Progenitor cell of endocrine pancreas (in vitro differentiated cells): ENCODE measurements around the gene SERPINA5. TPM values are rescaled to one million over a fixed set of nuclear protein-coding genes. Genes with fewer than 3 reads are reported as not detected.
A peak's percentile ranks its signal among the peaks of the same experiment; 100 is the strongest.

Source experiments
- DNase-seq: peaks from one replicate; pipeline ENCODE4 v3.0.0; 2021; ENCODE audit warnings: low spot score; ENCODE audit not compliant: unreplicated experiment
- H3K27ac Mint-ChIP-seq: 2 replicates; pipeline ENCODE4 v1.8.0; 2021; ENCODE audit warnings: mild to moderate bottlenecking, moderate library complexity, mixed read lengths
- H3K27me3 Mint-ChIP-seq: 2 replicates; pipeline ENCODE4 v1.8.0; 2021; ENCODE audit warnings: mixed read lengths
- H3K36me3 Mint-ChIP-seq: 2 replicates; pipeline ENCODE4 v1.8.0; 2022; ENCODE audit warnings: mixed read lengths; ENCODE audit not compliant: insufficient read depth
- H3K4me1 Mint-ChIP-seq: 2 replicates; pipeline ENCODE4 v1.8.0; 2021; ENCODE audit warnings: low read depth, mixed read lengths
- H3K4me3 Mint-ChIP-seq: 2 replicates; pipeline ENCODE4 v1.8.0; 2021; ENCODE audit warnings: low read depth, mild to moderate bottlenecking, moderate library complexity, mixed read lengths
- H3K9me3 Mint-ChIP-seq: 2 replicates; pipeline ENCODE4 v1.8.0; 2021; ENCODE audit warnings: low read depth, mixed read lengths
- total RNA-seq: library from RNA; stranded (reverse); gene quantifications from 2 replicates; pipeline ENCODE4 v1.2.1, GENCODE V29; 2021
- TF ChIP-seq, protein P1 (sequence below): fragments of 200-600 bp; sonication (generic); IDR thresholded peaks from one replicate; pipeline ENCODE4 v1.5.0; 2021; ENCODE audit warnings: antibody characterized with exemption, mild to moderate bottlenecking; ENCODE audit not compliant: unreplicated experiment

Gene SERPINA5
- total RNA-seq, 1 donor from 2014 or later: 37.7 TPM

DNA sequence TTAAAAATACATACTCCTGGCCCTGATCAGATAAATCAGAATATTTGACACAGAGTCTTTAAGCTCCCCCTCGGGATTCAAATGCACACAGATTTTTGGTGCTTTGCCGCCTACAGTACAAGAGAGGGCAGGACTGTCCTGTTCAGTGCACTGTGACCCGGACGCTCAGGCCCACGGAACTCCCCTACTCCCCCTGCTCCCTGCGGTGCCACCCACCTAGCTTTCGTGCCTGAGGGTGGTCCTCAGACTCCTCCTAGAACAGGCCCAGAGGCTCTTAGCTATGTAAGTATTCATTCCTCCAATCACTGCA, 17.2 kb downstream of the SERPINA5 start:
- Mint-ChIP-seq H3K9me3 (peaks cover 4% of the 10 kb centered on the region), H3K4me1 (peaks cover 68% of the 10 kb centered on the region), H3K27me3 (peaks cover 5% of the 10 kb centered on the region), H3K4me3 (no peak overlapping the region), H3K36me3 (no peaks in the 10 kb centered on the region), H3K27ac (peak overlapping the region; percentile 99)
- DNase-seq: no peak
- TF ChIP-seq, protein P1, sequence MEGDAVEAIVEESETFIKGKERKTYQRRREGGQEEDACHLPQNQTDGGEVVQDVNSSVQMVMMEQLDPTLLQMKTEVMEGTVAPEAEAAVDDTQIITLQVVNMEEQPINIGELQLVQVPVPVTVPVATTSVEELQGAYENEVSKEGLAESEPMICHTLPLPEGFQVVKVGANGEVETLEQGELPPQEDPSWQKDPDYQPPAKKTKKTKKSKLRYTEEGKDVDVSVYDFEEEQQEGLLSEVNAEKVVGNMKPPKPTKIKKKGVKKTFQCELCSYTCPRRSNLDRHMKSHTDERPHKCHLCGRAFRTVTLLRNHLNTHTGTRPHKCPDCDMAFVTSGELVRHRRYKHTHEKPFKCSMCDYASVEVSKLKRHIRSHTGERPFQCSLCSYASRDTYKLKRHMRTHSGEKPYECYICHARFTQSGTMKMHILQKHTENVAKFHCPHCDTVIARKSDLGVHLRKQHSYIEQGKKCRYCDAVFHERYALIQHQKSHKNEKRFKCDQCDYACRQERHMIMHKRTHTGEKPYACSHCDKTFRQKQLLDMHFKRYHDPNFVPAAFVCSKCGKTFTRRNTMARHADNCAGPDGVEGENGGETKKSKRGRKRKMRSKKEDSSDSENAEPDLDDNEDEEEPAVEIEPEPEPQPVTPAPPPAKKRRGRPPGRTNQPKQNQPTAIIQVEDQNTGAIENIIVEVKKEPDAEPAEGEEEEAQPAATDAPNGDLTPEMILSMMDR: no peak

DNA sequence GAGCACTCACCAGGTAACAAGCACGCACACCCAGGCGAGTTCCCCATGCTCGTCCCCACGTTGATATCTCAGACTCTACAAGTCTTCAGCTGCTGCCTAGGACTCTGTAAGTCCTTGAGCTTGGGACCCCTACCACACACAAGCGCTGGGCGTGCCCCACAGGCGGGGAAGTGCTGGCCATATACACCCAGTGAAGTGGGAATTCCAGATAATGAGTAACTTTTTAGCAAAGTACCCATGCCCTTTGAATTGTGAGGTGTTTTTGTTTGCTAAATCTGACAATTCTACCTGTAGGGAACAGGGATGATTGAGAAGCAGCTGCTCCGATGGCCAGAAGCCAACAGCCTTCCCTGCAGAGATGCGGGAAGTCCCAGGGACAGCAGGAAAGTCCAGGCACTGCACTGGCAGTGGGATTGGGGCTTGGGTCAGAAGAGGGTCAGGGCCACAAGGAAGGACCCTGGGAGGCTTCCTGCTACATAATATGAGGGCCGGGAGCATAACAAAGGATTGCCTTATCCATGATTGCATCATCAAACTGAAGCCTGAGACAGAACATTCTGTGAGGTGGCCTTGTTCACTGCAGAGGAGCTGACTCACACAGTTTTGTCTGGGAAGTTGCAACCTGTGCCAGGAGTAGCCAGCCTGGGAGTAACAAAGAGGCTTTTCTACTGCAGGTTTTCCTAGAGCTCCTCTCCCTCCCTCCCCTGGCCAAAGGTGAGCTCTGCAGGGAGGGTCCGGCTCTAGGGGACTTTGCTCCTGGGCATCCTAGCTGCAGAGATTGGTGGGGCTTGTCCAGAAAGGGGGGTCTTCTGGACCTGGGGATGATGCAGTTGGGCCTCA, 17.8 kb downstream of the SERPINA5 start:
- peaks cover 63% of the 10 kb centered on the region for H3K4me1 Mint-ChIP-seq
- H3K27ac Mint-ChIP-seq: peak overlapping the region; percentile 99
- peaks cover 5% of the 10 kb centered on the region for H3K27me3 Mint-ChIP-seq
- H3K36me3 Mint-ChIP-seq: no peaks in the 10 kb centered on the region
- DNase-seq: peak; percentile 35
- peak overlapping the region; percentile 45 for H3K4me3 Mint-ChIP-seq
- H3K9me3 Mint-ChIP-seq: peaks cover 4% of the 10 kb centered on the region
- TF ChIP-seq, protein P1: peak; percentile 39

DNA sequence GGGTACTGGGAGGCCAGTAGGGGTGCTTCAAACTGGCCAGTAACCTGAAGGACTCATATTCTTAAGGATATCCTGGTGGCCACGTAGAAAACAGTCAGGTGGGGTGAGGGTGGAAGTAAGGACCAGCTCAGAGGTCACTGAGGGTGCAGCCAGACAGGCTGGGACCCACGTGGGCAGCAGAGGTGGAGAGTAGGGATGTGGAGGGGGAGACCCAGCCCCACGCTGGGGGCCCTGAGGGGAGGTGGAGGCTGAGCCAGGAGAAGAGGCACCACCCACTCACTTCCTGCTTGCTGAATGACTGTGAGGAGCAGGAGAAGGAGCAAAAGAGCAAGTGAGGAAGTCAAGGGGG, 18.4 kb downstream of the SERPINA5 start:
- Mint-ChIP-seq H3K27me3 (peaks cover 5% of the 10 kb centered on the region), H3K4me3 (peak overlapping the region; percentile 45), H3K9me3 (peaks cover 4% of the 10 kb centered on the region), H3K36me3 (no peaks in the 10 kb centered on the region), H3K4me1 (peaks cover 57% of the 10 kb centered on the region), H3K27ac (peak overlapping the region; percentile 99)
- no peak for DNase-seq
- TF ChIP-seq, protein P1: no peak

DNA sequence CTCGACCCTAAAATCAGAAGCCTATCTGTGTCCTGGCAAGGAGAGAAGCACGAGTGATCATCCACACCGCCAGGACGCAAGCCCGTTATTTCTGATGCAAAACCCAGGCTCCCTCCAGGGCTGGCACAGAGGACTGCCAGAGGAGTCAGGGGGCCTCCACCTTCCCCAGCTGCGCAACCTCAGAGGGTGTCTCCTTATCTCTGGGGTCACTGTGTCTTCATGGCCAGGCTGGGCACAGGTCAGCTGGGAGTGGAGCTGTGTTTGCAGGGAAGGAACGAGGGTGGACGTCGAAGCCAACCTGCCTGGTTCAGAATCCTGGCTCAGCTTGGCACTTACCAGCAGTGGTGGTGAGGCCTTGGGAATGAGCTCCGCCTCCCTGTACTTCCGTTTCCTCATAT, 18.9 kb downstream of the SERPINA5 start:
- TF ChIP-seq, protein P1: no peak
- peaks cover 4% of the 10 kb centered on the region for H3K9me3 Mint-ChIP-seq
- H3K27ac Mint-ChIP-seq: peak overlapping the region; percentile 99
- H3K36me3 Mint-ChIP-seq: no peaks in the 10 kb centered on the region
- peaks cover 51% of the 10 kb centered on the region for H3K4me1 Mint-ChIP-seq
- no peak overlapping the region for H3K4me3 Mint-ChIP-seq
- no peak for DNase-seq
- peaks cover 5% of the 10 kb centered on the region for H3K27me3 Mint-ChIP-seq

DNA sequence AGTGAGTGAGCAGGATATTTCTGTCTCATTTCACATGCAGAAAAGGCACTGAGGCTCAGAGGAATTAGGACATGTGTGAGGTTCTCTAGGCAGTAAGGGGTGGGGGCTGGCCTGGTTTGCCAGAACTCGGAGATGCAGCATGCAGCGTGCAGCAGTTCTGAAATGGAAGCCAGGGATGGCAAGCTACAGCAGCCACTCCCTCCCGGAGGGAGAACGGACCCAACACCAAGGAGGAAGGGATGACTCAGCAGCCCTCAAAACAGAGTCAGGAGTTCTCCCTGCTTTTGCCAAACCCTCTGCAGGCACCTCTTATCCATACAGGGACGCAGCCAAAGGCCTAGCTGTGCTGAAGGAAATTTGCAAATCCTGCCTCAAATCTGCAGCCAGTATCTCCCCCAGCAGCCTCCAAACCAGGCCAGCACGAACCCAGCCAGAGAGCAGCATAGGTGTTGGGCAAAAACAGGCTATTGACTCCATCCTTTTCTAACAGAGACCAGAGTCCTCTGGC, 20.7 kb downstream of the SERPINA5 start:
- Mint-ChIP-seq H3K36me3 (no peaks in the 10 kb centered on the region), H3K27ac (peak overlapping the region; percentile 73), H3K4me3 (no peak overlapping the region), H3K9me3 (peaks cover 4% of the 10 kb centered on the region), H3K4me1 (peaks cover 40% of the 10 kb centered on the region), H3K27me3 (no peaks in the 10 kb centered on the region)
- DNase-seq: no peak
- TF ChIP-seq, protein P1: no peak
